GM18502 (cell line): ENCODE results near the gene ZNF169.
"Not testable (repeated sequence)": the region's sequence is repeated elsewhere in the genome, so short reads cannot be mapped to it uniquely, and the experiment has no call there.

ENCODE experiments used
- ATAC-seq: cut with Tn5 transposase; IDR thresholded peaks from one replicate; pipeline ENCODE4 v1.9.1; 2021; ENCODE audit warnings: mild to moderate bottlenecking; ENCODE audit not compliant: unreplicated experiment, poor library complexity

ZNF169 gene

DNA sequence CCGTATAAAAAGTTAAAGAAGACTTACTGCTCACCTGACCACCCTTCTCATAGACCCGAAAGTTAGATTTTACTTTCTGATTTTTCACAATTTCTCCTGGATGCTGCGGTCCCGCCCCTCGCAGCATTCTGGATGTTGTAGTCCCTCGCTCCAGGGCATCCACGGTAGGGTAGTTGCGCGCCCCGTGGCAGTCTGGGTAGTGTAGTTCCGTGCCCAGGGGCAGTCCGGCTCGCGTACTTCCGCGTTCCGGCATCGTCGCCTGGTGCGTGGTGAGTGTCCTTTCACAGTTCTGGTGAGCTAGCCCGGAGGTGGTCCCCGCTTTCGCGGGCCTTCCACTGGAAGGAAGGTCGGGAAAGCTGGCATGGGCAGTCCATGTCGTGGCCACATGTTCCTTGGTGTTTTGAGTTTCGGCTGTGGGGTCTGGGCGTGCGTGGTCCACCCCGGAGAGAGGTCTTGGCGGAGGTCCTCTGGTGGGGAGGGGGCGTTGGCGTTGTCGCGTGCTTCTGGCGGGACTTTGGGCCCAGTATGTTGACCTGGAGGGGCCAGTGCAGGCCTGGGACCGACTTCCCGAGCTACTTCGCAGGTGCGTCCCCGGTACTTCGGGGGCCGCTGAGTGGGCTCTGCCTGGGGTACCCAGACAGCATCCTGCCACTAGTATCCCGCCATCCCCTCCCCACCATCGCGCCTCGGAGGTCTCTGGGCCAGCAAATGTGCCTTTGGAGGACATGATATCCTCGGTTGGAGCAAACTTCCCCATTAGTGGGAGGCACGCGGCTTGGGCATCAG, at the start of gene ZNF169:
TSS of gene ZNF169 (plus strand) at position 222 of the 786 bp plus-strand sequence. CDS start 19,515 bp downstream, outside the sequence.
- ATAC-seq: peak; percentile 100

GRCh38 chr9:94210616-94211603, 48.2 kb upstream of the ZNF169 start:
- ATAC-seq: no peak

GRCh38 chr9:94212091-94212490, 47.0 kb upstream of the ZNF169 start:
- ATAC-seq: no peak

DNA sequence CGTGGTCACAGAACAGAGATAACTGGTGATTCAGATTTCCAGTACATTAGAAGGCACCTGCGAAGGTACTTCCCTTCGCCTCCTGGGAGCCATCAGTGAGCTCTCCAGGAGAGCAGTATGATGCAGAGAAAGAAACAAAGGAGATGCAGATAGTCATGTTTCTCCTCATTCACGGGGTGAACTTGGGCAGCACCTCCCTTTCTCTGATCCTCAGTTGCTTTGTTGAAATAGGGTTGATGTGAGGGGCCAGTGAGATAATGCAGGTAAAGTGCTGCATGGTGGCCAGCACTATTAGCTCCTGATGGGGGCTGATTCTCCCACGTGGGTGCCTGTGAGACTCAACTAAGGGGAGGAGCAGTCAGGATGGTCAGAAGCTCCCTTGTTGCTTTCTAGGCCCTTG, 46.6 kb upstream of the ZNF169 start:
- no peak for ATAC-seq

DNA sequence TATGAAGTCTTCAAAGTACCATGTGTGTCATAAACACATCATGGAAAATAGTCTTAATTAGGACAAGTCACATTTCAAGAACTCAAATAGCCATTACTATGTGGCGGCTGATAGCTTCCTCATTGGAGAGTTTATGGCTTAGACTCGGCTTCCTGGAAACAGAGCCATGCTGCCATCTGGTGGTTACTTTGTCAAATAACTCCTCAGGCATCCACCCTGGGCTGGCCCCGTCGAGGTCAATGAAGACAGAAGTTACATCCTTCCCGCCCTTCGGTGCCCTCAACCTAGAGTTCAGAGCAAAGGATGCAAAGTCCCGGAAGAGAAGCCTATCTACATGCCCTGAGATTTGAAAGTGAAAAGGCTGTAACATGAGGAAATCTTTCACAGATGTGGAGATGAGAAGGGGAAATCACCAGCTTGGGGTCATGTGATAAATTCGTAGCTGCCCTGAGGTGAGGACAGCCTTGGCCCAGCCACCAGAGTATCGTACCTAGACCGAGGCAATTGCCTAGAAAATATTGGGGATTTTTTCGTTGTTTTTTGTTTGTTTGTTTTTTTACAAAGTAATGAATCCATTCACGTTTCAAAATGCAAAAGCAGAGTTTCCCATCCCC, 45.5 kb upstream of the ZNF169 start:
- peak; percentile 76 for ATAC-seq

DNA sequence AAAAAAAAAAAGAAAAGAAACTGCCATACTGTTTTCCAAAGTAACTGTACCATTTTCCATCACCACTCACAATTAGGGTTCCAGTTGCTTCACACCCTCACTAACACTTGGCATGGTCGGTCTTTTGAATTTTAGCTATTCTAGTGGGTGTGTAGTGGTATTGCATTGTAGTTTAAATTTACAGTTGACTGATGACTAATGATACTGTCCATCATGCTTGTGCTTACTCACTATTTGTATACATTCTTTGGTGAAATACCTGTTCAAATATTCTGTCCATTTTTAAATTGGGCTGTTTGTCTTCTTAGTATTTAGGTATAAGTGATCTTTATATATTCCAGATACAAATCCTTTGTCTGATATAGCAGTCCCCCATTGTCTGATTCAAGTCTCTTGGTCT, 36.2 kb upstream of the ZNF169 start:
- no peak for ATAC-seq

GRCh38 chr9:94225413-94225812, 33.7 kb upstream of the ZNF169 start:
- ATAC-seq: not testable (repeated sequence)

DNA sequence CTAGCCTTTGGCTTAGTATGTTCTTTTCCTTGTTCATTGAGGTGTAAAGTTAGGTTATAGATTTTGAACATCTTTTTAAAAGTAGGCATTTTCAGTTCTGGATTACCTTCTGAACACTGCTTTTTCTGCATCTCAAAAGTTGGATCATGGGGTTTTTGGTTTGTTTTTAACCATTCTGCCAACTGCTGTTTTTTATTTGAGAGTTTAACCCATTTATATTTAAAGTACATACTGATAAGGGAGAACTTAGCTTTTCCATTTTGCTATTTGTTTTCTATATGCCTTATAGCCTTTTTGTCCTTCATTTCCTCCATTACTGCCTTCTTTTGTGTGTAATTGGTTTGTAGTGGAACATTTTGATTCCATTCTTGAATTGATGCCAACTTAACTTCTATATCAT, 30.5 kb upstream of the ZNF169 start:
- no peak for ATAC-seq

DNA sequence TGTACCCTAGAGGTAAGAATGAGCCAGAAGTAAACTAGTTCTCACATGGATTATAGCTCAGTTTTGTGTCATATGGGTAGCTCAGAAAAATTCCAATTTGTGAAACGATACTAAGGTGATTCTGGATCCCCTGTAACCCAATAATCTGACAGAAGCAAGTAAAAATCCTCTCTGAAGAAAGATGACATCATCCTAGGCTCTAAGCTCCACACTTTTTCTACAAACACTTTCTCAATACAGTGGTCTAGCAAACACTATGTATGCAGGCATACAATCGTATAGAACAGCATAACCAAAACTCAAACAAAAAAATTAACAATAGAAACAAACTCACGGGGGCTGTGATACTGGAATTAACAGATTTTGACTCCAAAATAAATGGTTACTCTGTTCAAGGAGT, 26.7 kb upstream of the ZNF169 start:
- ATAC-seq: no peak

DNA sequence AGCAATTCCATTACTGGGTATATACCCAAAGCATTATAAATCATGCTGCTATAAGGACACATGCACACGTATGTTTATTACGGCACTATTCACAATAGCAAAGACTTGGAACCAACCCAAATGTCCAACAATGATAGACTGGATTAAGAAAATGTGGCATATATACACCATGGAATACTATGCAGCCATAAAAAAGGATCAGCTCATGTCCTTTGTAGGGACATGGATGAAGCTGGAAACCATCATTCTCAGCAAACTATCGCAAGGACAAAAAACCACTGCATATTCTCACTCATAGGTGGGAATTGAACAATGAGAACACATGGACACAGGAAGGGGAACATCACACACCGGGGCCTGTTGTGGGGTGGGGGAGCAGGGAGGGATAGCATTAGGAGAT, 18.0 kb upstream of the ZNF169 start:
- ATAC-seq: not testable (repeated sequence)

DNA sequence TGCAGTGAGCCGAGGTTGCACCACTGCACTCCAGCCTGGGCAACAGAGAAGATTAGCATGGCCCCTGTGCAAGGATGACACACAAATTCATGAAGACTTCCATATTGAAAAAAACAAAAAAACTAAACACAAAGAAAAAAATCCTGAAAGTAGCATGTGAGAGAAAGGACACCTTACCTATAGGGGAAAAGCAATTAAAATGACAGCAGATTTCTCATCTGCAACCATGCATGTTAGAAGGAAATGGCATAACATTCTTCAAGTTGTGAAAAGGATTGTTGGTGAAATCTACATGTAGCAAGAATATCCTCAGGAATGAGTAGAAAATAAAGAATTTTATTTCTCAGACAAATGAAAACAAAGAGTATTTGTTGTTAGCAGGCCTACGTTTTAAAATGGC, 13.4 kb upstream of the ZNF169 start:
- no peak for ATAC-seq

GRCh38 chr9:94250456-94250855, 8.6 kb upstream of the ZNF169 start:
- no peak for ATAC-seq

DNA sequence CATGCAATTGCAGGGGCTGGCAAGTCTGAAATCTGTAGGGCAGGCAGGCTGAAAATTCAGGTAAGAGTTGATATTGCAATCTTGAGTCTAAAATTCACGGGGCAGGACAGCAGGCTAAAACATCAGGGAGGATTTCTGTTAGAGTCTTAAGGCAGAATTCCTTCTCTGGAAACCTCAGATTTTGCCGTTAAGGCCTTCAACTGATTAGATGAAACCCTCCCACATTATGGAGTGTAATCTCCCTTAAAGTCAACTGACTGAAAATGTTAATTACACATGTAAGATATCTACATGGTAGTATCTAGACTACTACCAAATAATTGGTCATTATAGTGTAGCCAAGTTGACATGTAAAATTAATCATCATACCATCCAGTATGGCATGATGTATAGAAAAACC, 3.1 kb upstream of the ZNF169 start:
- no peak for ATAC-seq

- not testable (repeated sequence) for ATAC-seq
Observed at GRCh38 chr9:94265626-94266402, 6.7 kb downstream of the ZNF169 start.

DNA sequence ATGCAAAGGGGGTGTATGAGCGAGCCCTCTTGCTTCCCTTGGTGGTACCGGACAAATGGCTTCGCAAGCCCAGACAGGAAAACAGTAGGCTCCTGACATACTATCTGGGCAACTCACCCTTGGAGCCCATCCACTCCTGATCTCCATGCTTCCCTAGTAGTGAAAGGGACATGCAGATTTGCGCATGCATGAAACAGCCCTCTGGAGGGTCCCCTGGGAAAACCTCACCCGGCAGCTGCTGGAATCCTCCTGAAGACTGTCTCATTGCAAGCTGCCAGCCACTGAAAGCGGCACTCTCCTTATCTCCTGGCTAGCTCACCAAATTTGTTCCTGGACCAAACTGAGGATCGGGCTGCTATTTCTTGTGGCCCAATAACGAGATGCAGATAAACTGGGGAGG, 10.2 kb downstream of the ZNF169 start:
- ATAC-seq: no peak

DNA sequence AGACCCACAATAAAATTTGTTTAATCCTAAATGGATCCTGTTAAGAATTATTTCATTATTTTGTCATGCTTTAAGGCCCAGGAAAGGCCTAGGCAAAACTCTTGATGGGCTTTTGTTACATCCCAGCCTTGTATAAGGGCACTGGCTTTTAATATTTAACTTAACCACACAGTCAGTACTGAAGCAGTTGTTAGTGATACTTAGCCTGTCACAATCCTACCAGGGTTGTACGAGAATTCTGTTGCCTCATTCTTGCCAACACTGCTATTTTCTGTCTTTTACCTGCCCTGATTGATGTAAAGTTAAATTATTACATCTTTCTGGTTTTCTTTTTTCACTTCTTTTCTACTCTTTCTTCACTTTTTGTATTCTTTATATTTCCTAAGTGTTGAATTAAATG, 10.9 kb downstream of the ZNF169 start:
- no peak for ATAC-seq

DNA sequence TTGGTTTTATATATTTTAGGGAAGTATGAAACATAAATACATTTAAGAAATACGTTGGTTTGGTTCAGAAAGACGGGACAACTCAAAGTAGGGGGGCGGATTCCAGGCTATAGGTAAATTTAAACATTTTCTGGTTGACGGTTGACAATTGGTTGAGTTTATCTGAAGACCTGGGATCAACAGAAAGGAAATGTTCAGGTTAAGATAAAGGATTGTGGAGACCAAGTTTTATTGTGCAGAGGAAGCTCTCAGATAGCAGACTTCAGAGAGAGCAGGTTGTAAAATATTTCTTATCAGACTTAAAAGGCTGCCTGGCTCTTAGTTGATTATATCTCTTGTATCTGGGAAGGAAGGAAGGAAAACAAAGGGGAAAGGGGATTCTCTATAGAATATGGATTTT, 17.9 kb downstream of the ZNF169 start:
- ATAC-seq: not testable (repeated sequence)

GRCh38 chr9:94277885-94278536, 18.9 kb downstream of the ZNF169 start:
- no peak for ATAC-seq

DNA sequence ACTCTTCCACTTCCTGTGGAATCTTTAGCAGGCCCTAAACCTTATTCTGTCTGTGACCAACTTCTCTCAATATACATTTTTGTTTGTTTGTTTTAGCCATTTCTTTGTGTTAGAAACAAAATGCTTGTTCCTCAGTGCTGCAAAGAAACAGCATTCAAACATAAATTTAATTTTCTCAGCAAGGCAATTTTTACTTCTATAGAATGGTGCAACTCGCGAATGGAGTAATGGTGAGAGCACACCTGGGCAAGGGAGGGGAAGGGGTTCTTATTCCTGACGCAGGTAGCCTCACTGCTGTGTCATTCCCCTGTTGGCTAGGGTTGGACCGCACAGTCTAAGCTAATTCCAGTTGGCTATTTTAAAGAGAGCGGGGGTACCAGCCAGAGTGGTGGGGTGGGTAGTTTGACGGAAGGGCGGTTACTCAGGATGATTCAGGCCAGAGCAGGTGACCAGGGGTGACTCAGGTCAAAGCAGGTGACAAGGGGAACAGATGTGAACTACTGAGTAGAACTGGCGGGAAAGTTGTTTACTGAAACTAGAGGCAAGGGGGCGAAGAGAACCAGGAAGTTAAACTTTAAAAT, 21.4 kb downstream of the ZNF169 start:
- ATAC-seq: no peak
